HepG2 (cell line): ENCODE measurements around the gene NEK7. TPM values are rescaled to one million over a fixed set of nuclear protein-coding genes. Genes with fewer than 3 reads are reported as not detected.

ENCODE experiments used
- ARID2 ChIP-seq: sonication (generic); formaldehyde crosslinking; IDR thresholded peaks from 2 replicates; pipeline ENCODE4 v1.8.1; 2022; ENCODE audit warnings: mild to moderate bottlenecking, missing genetic modification reagents, borderline replicate concordance
- GABPA ChIP-seq, 2 experiments: IDR thresholded peaks; 2 replicates each; pipeline ENCODE4 v1.6.1; 2011 to 2016; ENCODE audit warnings: low read depth in 2 of 2, low read length in 1 of 2, missing biosample characterization in 1 of 2, missing genetic modification characterization in 1 of 2
- HOXA7 ChIP-seq: sonication (generic); formaldehyde crosslinking; IDR thresholded peaks from 2 replicates; pipeline ENCODE4 v1.8.1; 2022; ENCODE audit warnings: mild to moderate bottlenecking, missing genetic modification reagents, moderate library complexity
- NONO ChIP-seq, 2 experiments: fragments of 450-650 bp in 1 of 2; sonication (generic) in 1 of 2; formaldehyde crosslinking in 1 of 2; IDR thresholded peaks in 1 of 2; conservative IDR thresholded peaks in 1 of 2; 2 replicates each; pipeline versions ENCODE4 v1.6.1 to v1.8.0; 2017 to 2022; ENCODE audit warnings: mild to moderate bottlenecking in 1 of 2, missing genetic modification reagents in 1 of 2, moderate library complexity in 1 of 2
- PPARG ChIP-seq: conservative IDR thresholded peaks from 2 replicates; pipeline ENCODE4 v1.6.1; 2016; ENCODE audit warnings: missing biosample characterization, missing genetic modification reagents
- SP1 ChIP-seq, 2 experiments: fragments of 450-650 bp in 1 of 2; sonication (generic) in 1 of 2; formaldehyde crosslinking in 1 of 2; IDR thresholded peaks; 2 replicates each; pipeline versions ENCODE4 v1.4.0 to v1.6.1; 2016 to 2020; ENCODE audit warnings: missing genetic modification reagents in 1 of 2
- TEAD2 ChIP-seq: sonication (generic); formaldehyde crosslinking; IDR thresholded peaks from 2 replicates; pipeline ENCODE4 v1.9.0; 2021; ENCODE audit warnings: missing genetic modification reagents
- ZNF383 ChIP-seq: sonication (generic); formaldehyde crosslinking; IDR thresholded peaks from 2 replicates; pipeline ENCODE4 v1.4.0; 2020; ENCODE audit warnings: missing genetic modification reagents, mild to moderate bottlenecking, borderline replicate concordance
- ZNF776 ChIP-seq: sonication (generic); formaldehyde crosslinking; IDR thresholded peaks from 2 replicates; pipeline ENCODE4 v1.4.0; 2020; ENCODE audit warnings: mild to moderate bottlenecking, missing genetic modification reagents
- polyA plus RNA-seq, 8 experiments: library from polyadenylated mRNA; depleted of rRNA in 3 of 8; stranded (reverse) in 7 of 8; unstranded in 1 of 8; fragments of >200 nt; fragmentation: Illumina TruSeq in 4 of 8; extraction: Trizol in 4 of 8; gene quantifications; 2 replicates each; pipeline versions ENCODE4 v1.2.1 to v1.2.3, GENCODE V29; 2011 to 2016; ENCODE audit warnings: low read depth in 4 of 8, missing spikeins in 1 of 8, mixed read lengths in 1 of 8; ENCODE audit not compliant: insufficient read depth in 1 of 8
- total RNA-seq, 5 experiments: library from RNA; depleted of rRNA; stranded (reverse); fragments of >200 nt; fragmentation: Illumina TruSeq; extraction: Trizol; gene quantifications; 2 replicates each; pipeline ENCODE4 v1.2.3, GENCODE V29; 2016; ENCODE audit warnings: low read depth in 1 of 5
- TF ChIP-seq, protein P1 (sequence below): sonication (generic); formaldehyde crosslinking; IDR thresholded peaks from one replicate; pipeline ENCODE4 v1.5.1; 2020; ENCODE audit warnings: mild to moderate bottlenecking, missing genetic modification reagents; ENCODE audit errors: not compliant biosample characterization
- TF ChIP-seq, protein P2 (sequence below): sonication (generic); formaldehyde crosslinking; IDR thresholded peaks from 2 replicates; pipeline ENCODE4 v1.4.0; 2020; ENCODE audit warnings: missing genetic modification reagents, low read depth, mild to moderate bottlenecking, borderline replicate concordance
- TF ChIP-seq, protein P3 (sequence below): sonication (generic); formaldehyde crosslinking; IDR thresholded peaks from 2 replicates; pipeline ENCODE4 v1.4.0; 2020; ENCODE audit warnings: mild to moderate bottlenecking, missing genetic modification reagents
- TF ChIP-seq, protein P4 (sequence below): sonication (generic); formaldehyde crosslinking; IDR thresholded peaks from 2 replicates; pipeline ENCODE4 v1.4.0; 2020; ENCODE audit warnings: mild to moderate bottlenecking, missing genetic modification reagents

The NEK7 gene
- total and polyA plus RNA-seq, 2 of the 13 experiments (the other 11 are each of a cell fraction or from before 2014, with no cell fraction given), result 18.1 to 19.2 TPM

DNA sequence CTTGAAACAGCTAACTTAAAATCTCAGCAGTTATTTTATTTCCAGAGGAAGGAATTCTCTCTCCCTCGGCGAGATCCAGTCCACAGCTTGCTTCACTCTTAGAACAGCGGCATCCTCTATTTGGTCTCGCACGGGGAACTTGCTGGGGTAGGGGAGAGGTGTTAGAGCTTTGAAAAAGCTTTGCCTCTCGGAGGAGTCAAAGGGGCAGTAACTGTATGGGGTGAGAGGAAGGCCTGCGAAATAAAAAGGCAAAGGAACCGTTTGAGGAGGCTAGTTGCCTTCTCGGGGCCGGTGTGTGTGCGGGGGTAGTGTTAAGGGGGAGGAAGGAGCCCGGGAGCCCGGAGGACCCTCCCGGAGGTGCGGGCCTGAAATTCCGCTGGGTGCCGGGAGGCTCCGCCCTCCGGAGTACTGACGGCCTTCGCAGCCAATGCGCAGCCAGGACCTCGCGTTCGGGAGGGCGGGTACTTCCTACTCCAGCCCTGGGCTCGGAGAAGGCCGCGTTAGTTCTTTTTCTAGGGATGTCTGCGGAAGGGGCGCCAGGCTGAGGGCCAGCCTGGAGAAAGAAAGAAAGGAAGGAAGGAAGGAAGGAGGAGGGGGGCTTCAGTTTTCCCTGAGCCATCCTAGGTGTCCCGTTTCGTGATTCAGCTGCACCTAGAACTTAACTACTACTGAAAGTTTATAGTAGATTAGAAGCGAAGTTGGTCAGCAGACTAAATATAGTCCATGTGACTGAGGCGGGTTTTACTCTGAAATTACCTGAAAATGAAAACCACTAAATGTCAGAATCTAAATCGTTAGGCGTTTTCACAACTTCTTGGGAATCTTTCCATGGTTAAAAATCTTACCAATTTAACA is 2.2 kb downstream of the NEK7 start (continued):
- TF ChIP-seq, protein P1, sequence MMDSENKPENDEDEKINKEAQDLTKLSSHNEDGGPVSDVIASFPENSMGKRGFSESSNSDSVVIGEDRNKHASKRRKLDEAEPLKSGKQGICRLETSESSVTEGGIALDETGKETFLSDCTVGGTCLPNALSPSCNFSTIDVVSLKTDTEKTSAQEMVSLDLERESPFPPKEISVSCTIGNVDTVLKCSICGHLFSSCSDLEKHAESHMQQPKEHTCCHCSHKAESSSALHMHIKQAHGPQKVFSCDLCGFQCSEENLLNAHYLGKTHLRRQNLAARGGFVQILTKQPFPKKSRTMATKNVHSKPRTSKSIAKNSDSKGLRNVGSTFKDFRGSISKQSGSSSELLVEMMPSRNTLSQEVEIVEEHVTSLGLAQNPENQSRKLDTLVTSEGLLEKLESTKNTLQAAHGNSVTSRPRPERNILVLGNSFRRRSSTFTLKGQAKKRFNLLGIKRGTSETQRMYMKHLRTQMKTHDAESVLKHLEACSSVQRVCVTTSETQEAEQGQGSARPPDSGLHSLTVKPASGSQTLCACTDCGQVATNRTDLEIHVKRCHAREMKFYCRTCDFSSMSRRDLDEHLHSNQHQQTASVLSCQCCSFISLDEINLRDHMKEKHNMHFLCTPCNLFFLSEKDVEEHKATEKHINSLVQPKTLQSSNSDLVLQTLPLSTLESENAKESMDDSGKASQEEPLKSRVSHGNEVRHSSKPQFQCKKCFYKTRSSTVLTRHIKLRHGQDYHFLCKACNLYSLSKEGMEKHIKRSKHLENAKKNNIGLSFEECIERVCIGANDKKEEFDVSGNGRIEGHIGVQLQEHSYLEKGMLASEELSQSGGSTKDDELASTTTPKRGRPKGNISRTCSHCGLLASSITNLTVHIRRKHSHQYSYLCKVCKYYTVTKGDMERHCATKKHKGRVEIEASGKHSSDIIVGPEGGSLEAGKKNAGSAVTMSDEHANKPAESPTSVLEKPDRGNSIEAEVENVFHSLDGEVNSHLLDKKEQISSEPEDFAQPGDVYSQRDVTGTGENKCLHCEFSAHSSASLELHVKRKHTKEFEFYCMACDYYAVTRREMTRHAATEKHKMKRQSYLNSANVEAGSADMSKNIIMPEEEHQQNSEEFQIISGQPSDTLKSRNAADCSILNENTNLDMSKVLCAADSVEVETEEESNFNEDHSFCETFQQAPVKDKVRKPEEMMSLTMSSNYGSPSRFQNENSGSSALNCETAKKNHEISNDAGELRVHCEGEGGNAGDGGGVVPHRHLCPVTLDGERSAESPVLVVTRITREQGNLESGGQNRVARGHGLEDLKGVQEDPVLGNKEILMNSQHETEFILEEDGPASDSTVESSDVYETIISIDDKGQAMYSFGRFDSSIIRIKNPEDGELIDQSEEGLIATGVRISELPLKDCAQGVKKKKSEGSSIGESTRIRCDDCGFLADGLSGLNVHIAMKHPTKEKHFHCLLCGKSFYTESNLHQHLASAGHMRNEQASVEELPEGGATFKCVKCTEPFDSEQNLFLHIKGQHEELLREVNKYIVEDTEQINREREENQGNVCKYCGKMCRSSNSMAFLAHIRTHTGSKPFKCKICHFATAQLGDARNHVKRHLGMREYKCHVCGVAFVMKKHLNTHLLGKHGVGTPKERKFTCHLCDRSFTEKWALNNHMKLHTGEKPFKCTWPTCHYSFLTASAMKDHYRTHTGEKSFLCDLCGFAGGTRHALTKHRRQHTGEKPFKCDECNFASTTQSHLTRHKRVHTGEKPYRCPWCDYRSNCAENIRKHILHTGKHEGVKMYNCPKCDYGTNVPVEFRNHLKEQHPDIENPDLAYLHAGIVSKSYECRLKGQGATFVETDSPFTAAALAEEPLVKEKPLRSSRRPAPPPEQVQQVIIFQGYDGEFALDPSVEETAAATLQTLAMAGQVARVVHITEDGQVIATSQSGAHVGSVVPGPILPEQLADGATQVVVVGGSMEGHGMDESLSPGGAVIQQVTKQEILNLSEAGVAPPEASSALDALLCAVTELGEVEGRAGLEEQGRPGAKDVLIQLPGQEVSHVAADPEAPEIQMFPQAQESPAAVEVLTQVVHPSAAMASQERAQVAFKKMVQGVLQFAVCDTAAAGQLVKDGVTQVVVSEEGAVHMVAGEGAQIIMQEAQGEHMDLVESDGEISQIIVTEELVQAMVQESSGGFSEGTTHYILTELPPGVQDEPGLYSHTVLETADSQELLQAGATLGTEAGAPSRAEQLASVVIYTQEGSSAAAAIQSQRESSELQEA (CRISPR knock-in tag), result no peak
- TF ChIP-seq TEAD2 (CRISPR knock-in tag) (no peak), ZNF383 (no peak), HOXA7 (CRISPR knock-in tag) (no peak), ZNF776 (CRISPR knock-in tag) (no peak), GABPA (IDR thresholded peaks at IDR 0.05; ENCODE audit: low read depth, low read length) (peak; percentile 75), GABPA (CRISPR knock-in tag; IDR thresholded peaks at IDR 0.05; ENCODE audit: low read depth) (peak; percentile 91), SP1 (IDR thresholded peaks at IDR 0.05) (no peak), SP1 (CRISPR knock-in tag; IDR thresholded peaks at IDR 0.05) (peak; percentile 56; the same call in 1 of the 2 replicates), ARID2 (CRISPR knock-in tag) (no peak), NONO (IDR thresholded peaks at IDR 0.05) (no peak), NONO (CRISPR knock-in tag; conservative IDR thresholded peaks at IDR 0.05) (0 out of 2 replicates have a peak, but pooled peaks have one; percentile 23), PPARG (CRISPR knock-in tag) (no peak)
- TF ChIP-seq, protein P2, sequence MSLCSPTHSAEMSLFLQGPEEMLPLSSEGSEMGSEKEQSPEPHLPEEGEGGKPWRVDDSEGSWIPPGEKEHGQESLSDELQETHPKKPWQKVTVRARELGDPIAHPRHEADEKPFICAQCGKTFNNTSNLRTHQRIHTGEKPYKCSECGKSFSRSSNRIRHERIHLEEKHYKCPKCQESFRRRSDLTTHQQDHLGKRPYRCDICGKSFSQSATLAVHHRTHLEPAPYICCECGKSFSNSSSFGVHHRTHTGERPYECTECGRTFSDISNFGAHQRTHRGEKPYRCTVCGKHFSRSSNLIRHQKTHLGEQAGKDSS, result no peak
- TF ChIP-seq, protein P3, sequence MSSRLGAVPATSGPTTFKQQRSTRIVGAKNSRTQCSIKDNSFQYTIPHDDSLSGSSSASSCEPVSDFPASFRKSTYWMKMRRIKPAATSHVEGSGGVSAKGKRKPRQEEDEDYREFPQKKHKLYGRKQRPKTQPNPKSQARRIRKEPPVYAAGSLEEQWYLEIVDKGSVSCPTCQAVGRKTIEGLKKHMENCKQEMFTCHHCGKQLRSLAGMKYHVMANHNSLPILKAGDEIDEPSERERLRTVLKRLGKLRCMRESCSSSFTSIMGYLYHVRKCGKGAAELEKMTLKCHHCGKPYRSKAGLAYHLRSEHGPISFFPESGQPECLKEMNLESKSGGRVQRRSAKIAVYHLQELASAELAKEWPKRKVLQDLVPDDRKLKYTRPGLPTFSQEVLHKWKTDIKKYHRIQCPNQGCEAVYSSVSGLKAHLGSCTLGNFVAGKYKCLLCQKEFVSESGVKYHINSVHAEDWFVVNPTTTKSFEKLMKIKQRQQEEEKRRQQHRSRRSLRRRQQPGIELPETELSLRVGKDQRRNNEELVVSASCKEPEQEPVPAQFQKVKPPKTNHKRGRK (CRISPR knock-in tag), result no peak
- TF ChIP-seq, protein P4, sequence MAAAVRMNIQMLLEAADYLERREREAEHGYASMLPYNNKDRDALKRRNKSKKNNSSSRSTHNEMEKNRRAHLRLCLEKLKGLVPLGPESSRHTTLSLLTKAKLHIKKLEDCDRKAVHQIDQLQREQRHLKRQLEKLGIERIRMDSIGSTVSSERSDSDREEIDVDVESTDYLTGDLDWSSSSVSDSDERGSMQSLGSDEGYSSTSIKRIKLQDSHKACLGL, result no peak
